ENCODE results near the gene RNF217.

DNA sequence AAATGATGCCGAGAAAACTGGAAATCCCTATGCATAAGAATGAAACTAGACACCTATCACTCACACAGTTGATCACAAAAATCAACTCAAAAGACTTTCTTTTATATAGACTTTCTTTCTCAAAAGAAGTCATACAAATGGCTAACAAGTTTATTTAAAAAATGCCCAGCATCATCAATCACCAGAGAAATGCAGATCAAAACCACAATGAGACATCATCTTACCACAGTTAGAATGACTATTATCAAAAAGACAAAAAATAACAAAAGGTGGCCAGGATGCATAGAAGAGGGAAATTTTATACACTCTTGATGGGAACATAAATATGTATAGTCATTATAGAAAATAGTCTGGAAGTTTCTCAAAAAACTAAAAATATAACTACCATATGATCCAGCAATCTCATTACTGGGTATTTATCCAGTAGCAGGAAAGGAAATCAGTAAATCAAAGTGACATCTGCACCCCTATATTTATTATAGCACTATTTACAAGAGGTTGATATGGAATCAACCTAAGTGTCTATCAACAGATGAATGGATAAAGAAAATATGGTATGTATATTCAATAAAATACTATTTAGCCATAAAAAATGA, 3.4 kb upstream of the RNF217 start:
- TF ChIP-seq POLR2A (IDR thresholded peaks at IDR 0.05; ENCODE audit: low read depth, low read length) = no peak
- no peak for TF ChIP-seq POLR2AphosphoS5 (IDR thresholded peaks at IDR 0.05; ENCODE audit: low read depth, low read length)

Data from GM12892 (cell line).